Thymus (tissue), 11 donors: ENCODE data around the gene GP9. TPM values are rescaled to one million over a fixed set of nuclear protein-coding genes. Genes with fewer than 3 reads are reported as not detected.

ENCODE experiments used
- DNase-seq, 9 donors: peaks; one replicate each; pipeline ENCODE4 v3.0.0-alpha.2; 2013; ENCODE audit warnings: low spot score in 9 of 9, low read depth in 6 of 9, missing footprints in 1 of 9
- H3K27ac ChIP-seq, 2 donors: one replicate each; pipeline ENCODE4 v1.5.1; 2013; ENCODE audit warnings: control low read depth in 1 of 2, low read depth in 1 of 2, low read length in 1 of 2, mild to moderate bottlenecking in 1 of 2, moderate library complexity in 1 of 2
- H3K27me3 ChIP-seq, 2 donors: one replicate each; pipeline ENCODE4 v1.5.1; 2013; ENCODE audit warnings: low read length in 1 of 2; ENCODE audit not compliant: control insufficient read depth in 2 of 2, insufficient read depth in 1 of 2
- H3K36me3 ChIP-seq, 2 donors: one replicate each; pipeline ENCODE4 v1.5.1; 2013; ENCODE audit warnings: low read length in 1 of 2, mild to moderate bottlenecking in 1 of 2, moderate library complexity in 1 of 2; ENCODE audit not compliant: control insufficient read depth in 2 of 2, insufficient read depth in 2 of 2
- H3K4me1 ChIP-seq, 2 donors: one replicate each; pipeline ENCODE4 v1.5.1; 2013; ENCODE audit warnings: low read length in 2 of 2; ENCODE audit not compliant: control insufficient read depth in 2 of 2, insufficient read depth in 2 of 2
- H3K4me3 ChIP-seq, 2 donors: one replicate each; pipeline ENCODE4 v1.5.1; 2013; ENCODE audit warnings: low read length in 2 of 2, control low read depth in 1 of 2, mild to moderate bottlenecking in 1 of 2
- H3K9me3 ChIP-seq, 2 donors: one replicate each; pipeline ENCODE4 v1.5.1; 2013; ENCODE audit warnings: low read length in 1 of 2, mild to moderate bottlenecking in 1 of 2; ENCODE audit not compliant: control insufficient read depth in 2 of 2, insufficient read depth in 1 of 2
- WGBS: extraction: QIAGEN DNeasy Blood & Tissue Kit; methylation state at CpG from one replicate; pipeline ENCODE4 v1.1.7; 2013; 5-methylcytosine and 5-hydroxymethylcytosine counted together
- polyA plus RNA-seq: library from polyadenylated mRNA; stranded (reverse); fragments of 200-250 nt; gene quantifications from one replicate; pipeline ENCODE4 v1.2.3, GENCODE V29; 2013
- total RNA-seq: library from RNA; stranded (reverse); fragments of 120-200 nt; gene quantifications from one replicate; pipeline ENCODE4 v1.2.4, GENCODE V29; 2013
- donor health status: healthy.

GP9 gene
- total and polyA plus RNA-seq, 2 donors: 0.02 to 0.14 TPM

- H3K27me3 ChIP-seq: peaks cover 10 to 18% of the 10 kb centered on the region in 2 donors
- WGBS: 97% methylated on average over 15 of the region's 15 CpGs
Observed at GRCh38 chr3:129040579-129041300, 19.8 kb upstream of the GP9 start.

GRCh38 chr3:129045675-129046036 lies 14.9 kb upstream of the GP9 start:
- Histone ChIP-seq H3K4me3 (peak overlapping the region in 1 of 2 donors; percentile 38), H3K36me3 (no peaks in the 10 kb centered on the region), H3K4me1 (peaks cover 0 to 8% of the 10 kb centered on the region in 2 donors), H3K27ac (no peak overlapping the region), H3K9me3 (peaks cover 0 to 20% of the 10 kb centered on the region in 2 donors), H3K27me3 (peaks cover 23 to 40% of the 10 kb centered on the region in 2 donors)
- peak in 1 of 9 donors; percentile 41 for DNase-seq
- WGBS: 5% methylated on average over 43 of the region's 43 CpGs

More at GRCh38 chr3:129040579-129041300, 19.8 kb upstream of the GP9 start:
- Histone ChIP-seq H3K36me3 (no peaks in the 10 kb centered on the region), H3K27ac (no peak overlapping the region), H3K4me1 (peaks cover 4 to 5% of the 10 kb centered on the region in 2 donors), H3K4me3 (no peak overlapping the region), H3K9me3 (peaks cover 0 to 8% of the 10 kb centered on the region in 2 donors)
- DNase-seq: no peak

GRCh38 chr3:129046037-129046731 lies 14.4 kb upstream of the GP9 start:
- no peak for DNase-seq
- Histone ChIP-seq H3K27me3 (peaks cover 23 to 40% of the 10 kb centered on the region in 2 donors), H3K4me3 (peak overlapping the region in 1 of 2 donors; percentile 38), H3K36me3 (no peaks in the 10 kb centered on the region), H3K9me3 (peaks cover 0 to 20% of the 10 kb centered on the region in 2 donors), H3K4me1 (peaks cover 0 to 8% of the 10 kb centered on the region in 2 donors), H3K27ac (no peak overlapping the region)
- 45% methylated on average over 67 of the region's 67 CpGs for WGBS

- WGBS: 96% methylated on average over 46 of the region's 46 CpGs
- Histone ChIP-seq H3K27ac (no peak overlapping the region), H3K4me3 (no peak overlapping the region), H3K9me3 (peaks cover 0 to 20% of the 10 kb centered on the region in 2 donors), H3K27me3 (peaks cover 23 to 40% of the 10 kb centered on the region in 2 donors), H3K36me3 (no peaks in the 10 kb centered on the region), H3K4me1 (peaks cover 0 to 8% of the 10 kb centered on the region in 2 donors)
- DNase-seq: no peak
Observed at GRCh38 chr3:129046732-129047552, 13.6 kb upstream of the GP9 start.

GRCh38 chr3:129047553-129047839 lies 13.1 kb upstream of the GP9 start:
- no peak overlapping the region for H3K27ac ChIP-seq
- no peaks in the 10 kb centered on the region for H3K36me3 ChIP-seq
- peaks cover 21 to 40% of the 10 kb centered on the region in 2 donors for H3K27me3 ChIP-seq
- H3K4me3 ChIP-seq: no peak overlapping the region
- peaks cover 0 to 8% of the 10 kb centered on the region in 2 donors for H3K4me1 ChIP-seq
- H3K9me3 ChIP-seq: peaks cover 0 to 20% of the 10 kb centered on the region in 2 donors
- DNase-seq: no peak
- WGBS: over 99% methylated on average over 6 of the region's 6 CpGs

GRCh38 chr3:129050556-129051295 lies 9.9 kb upstream of the GP9 start:
- no peaks in the 10 kb centered on the region for H3K36me3 ChIP-seq
- H3K27me3 ChIP-seq: peaks cover 14 to 22% of the 10 kb centered on the region in 2 donors
- peaks cover 0 to 11% of the 10 kb centered on the region in 2 donors for H3K9me3 ChIP-seq
- H3K4me3 ChIP-seq: no peak overlapping the region
- peaks cover 0 to 13% of the 10 kb centered on the region in 2 donors for H3K4me1 ChIP-seq
- H3K27ac ChIP-seq: no peak overlapping the region
- no peak for DNase-seq
- WGBS: 96% methylated on average over 12 of the region's 12 CpGs

GRCh38 chr3:129051871-129052340 lies 8.7 kb upstream of the GP9 start:
- WGBS: 95% methylated on average over 5 of the region's 5 CpGs
- no peak for DNase-seq
- no peaks in the 10 kb centered on the region for H3K36me3 ChIP-seq
- peaks cover 2 to 10% of the 10 kb centered on the region in 2 donors for H3K27me3 ChIP-seq
- H3K4me3 ChIP-seq: no peak overlapping the region
- peaks cover 0 to 10% of the 10 kb centered on the region in 2 donors for H3K9me3 ChIP-seq
- peaks cover 0 to 4% of the 10 kb centered on the region in 2 donors for H3K4me1 ChIP-seq
- H3K27ac ChIP-seq: no peak overlapping the region

GRCh38 chr3:129052675-129053074 lies 7.9 kb upstream of the GP9 start:
- H3K4me3 ChIP-seq: no peak overlapping the region
- peak overlapping the region in 1 of 2 donors; percentile 7 for H3K27ac ChIP-seq
- H3K27me3 ChIP-seq: peaks cover 0 to 2% of the 10 kb centered on the region in 2 donors
- peaks cover 0 to 4% of the 10 kb centered on the region in 2 donors for H3K4me1 ChIP-seq
- H3K9me3 ChIP-seq: peaks cover 0 to 2% of the 10 kb centered on the region in 2 donors
- WGBS: 93% methylated on average over 6 of the region's 6 CpGs
- H3K36me3 ChIP-seq: no peaks in the 10 kb centered on the region
- DNase-seq: no peak
